Measurements from ENCODE around the gene MFAP2. TPM values are rescaled to one million over a fixed set of nuclear protein-coding genes. Genes with fewer than 3 reads are reported as not detected.
"Not testable (repeated sequence)": the region's sequence is repeated elsewhere in the genome, so short reads cannot be mapped to it uniquely, and the experiment has no call there.

Gene MFAP2
- total RNA-seq, 3 donors from 2014 or later (not counting 1 experiment from before 2014, with no cell fraction given), result 0.15 TPM; not detected in 2

GRCh38 chr1:16966282-16966681, 14.1 kb downstream of the MFAP2 start:
- 97% methylated on average over 22 of the region's 22 CpGs for WGBS (ENCODE audit: insufficient coverage)
- no peaks in the 10 kb centered on the region for H3K27me3 Mint-ChIP-seq (ENCODE audit: low read depth in 2 of 2)
- no peak overlapping the region for H3K27ac Mint-ChIP-seq
- H3K4me1 ChIP-seq (ENCODE audit: control insufficient read depth, insufficient read depth, low read length), result peaks cover 3% of the 10 kb centered on the region
- TF ChIP-seq CTCF (IDR thresholded peaks at IDR 0.05), result no peak
- no peak overlapping the region for H3K27ac ChIP-seq (ENCODE audit: low read length)
- H3K9me3 ChIP-seq (ENCODE audit: control insufficient read depth, insufficient read depth, low read length), result no peaks in the 10 kb centered on the region
- ATAC-seq, result no peak
- intact Hi-C loops (cut with micrococcal nuclease), result no loop called here
- no peaks in the 10 kb centered on the region for H3K27me3 ChIP-seq (ENCODE audit: control insufficient read depth, insufficient read depth, low read length)
- DNase-seq, result no peak
- H3K4me3 ChIP-seq (ENCODE audit: low read length), result no peak overlapping the region
- no peaks in the 10 kb centered on the region for H3K9me3 Mint-ChIP-seq
- peaks cover 6% of the 10 kb centered on the region for H3K36me3 ChIP-seq (ENCODE audit: control insufficient read depth, insufficient read depth, low read length)
- H3K36me3 Mint-ChIP-seq, result no peaks in the 10 kb centered on the region
- H3K4me1 Mint-ChIP-seq, result peaks cover 0 to 6% of the 10 kb centered on the region in 2 donors
- H3K4me3 Mint-ChIP-seq, result no peak overlapping the region

GRCh38 chr1:16965486-16966067, 14.8 kb downstream of the MFAP2 start:
- peaks cover 8% of the 10 kb centered on the region for H3K4me1 ChIP-seq (ENCODE audit: control insufficient read depth, insufficient read depth, low read length)
- no peak overlapping the region for H3K4me3 ChIP-seq (ENCODE audit: low read length)
- no peak overlapping the region for H3K27ac ChIP-seq (ENCODE audit: low read length)
- TF ChIP-seq CTCF (IDR thresholded peaks at IDR 0.05), result no peak
- peaks cover 6% of the 10 kb centered on the region for H3K36me3 ChIP-seq (ENCODE audit: control insufficient read depth, insufficient read depth, low read length)
- Mint-ChIP-seq H3K27me3 (ENCODE audit: low read depth in 2 of 2) (no peaks in the 10 kb centered on the region), H3K4me3 (no peak overlapping the region), H3K4me1 (peaks cover under 1 to 6% of the 10 kb centered on the region in 2 donors), H3K9me3 (no peaks in the 10 kb centered on the region), H3K36me3 (no peaks in the 10 kb centered on the region), H3K27ac (no peak overlapping the region)
- H3K9me3 ChIP-seq (ENCODE audit: control insufficient read depth, insufficient read depth, low read length), result no peaks in the 10 kb centered on the region
- 95% methylated on average over 13 of the region's 13 CpGs for WGBS (ENCODE audit: insufficient coverage)
- no peak for ATAC-seq
- no peaks in the 10 kb centered on the region for H3K27me3 ChIP-seq (ENCODE audit: control insufficient read depth, insufficient read depth, low read length)
- DNase-seq, result no peak
- intact Hi-C loops (cut with micrococcal nuclease), result no loop called here

- ATAC-seq; H3K27ac ChIP-seq (ENCODE audit: low read length); H3K36me3 Mint-ChIP-seq; intact Hi-C loops (cut with micrococcal nuclease); H3K9me3 Mint-ChIP-seq; H3K27ac Mint-ChIP-seq; DNase-seq; H3K27me3 Mint-ChIP-seq (ENCODE audit: low read depth in 2 of 2); H3K9me3 ChIP-seq (ENCODE audit: control insufficient read depth, insufficient read depth, low read length); H3K36me3 ChIP-seq (ENCODE audit: control insufficient read depth, insufficient read depth, low read length); H3K4me3 ChIP-seq (ENCODE audit: low read length); H3K27me3 ChIP-seq (ENCODE audit: control insufficient read depth, insufficient read depth, low read length): not testable (repeated sequence)
- H3K4me3 Mint-ChIP-seq, result peak overlapping the region; percentile 18
- peaks cover 10% of the 10 kb centered on the region for H3K4me1 ChIP-seq (ENCODE audit: control insufficient read depth, insufficient read depth, low read length)
- 96% methylated on average over 4 of the region's 4 CpGs for WGBS (ENCODE audit: insufficient coverage)
- H3K4me1 Mint-ChIP-seq, result peaks cover 6 to 11% of the 10 kb centered on the region in 2 donors
Measured at GRCh38 chr1:16964169-16964568, 16.3 kb downstream of the MFAP2 start.

GRCh38 chr1:16961297-16962133, 18.9 kb downstream of the MFAP2 start:
- no peak for ATAC-seq
- Histone ChIP-seq H3K27ac (ENCODE audit: low read length) (no peak overlapping the region), H3K4me3 (ENCODE audit: low read length) (no peak overlapping the region), H3K36me3 (ENCODE audit: control insufficient read depth, insufficient read depth, low read length) (peaks cover 4% of the 10 kb centered on the region), H3K27me3 (ENCODE audit: control insufficient read depth, insufficient read depth, low read length) (no peaks in the 10 kb centered on the region), H3K9me3 (ENCODE audit: control insufficient read depth, insufficient read depth, low read length) (no peaks in the 10 kb centered on the region), H3K4me1 (ENCODE audit: control insufficient read depth, insufficient read depth, low read length) (peaks cover 10% of the 10 kb centered on the region)
- no peak for DNase-seq
- no peaks in the 10 kb centered on the region for H3K36me3 Mint-ChIP-seq
- WGBS (ENCODE audit: insufficient coverage), result 93% methylated on average over 14 of the region's 14 CpGs
- no peak overlapping the region for H3K27ac Mint-ChIP-seq
- TF ChIP-seq CTCF (IDR thresholded peaks at IDR 0.05), result no peak
- no peaks in the 10 kb centered on the region for H3K9me3 Mint-ChIP-seq
- intact Hi-C loops (cut with micrococcal nuclease), result no loop called here
- H3K27me3 Mint-ChIP-seq (ENCODE audit: low read depth in 2 of 2), result no peaks in the 10 kb centered on the region
- H3K4me3 Mint-ChIP-seq, result peak overlapping the region; percentile 74
- peaks cover 6 to 11% of the 10 kb centered on the region in 2 donors for H3K4me1 Mint-ChIP-seq

Measured in natural killer cell (primary cell).